ENCODE results near the gene CES2.

Gene CES2

GRCh38 chr16:66918803-66919568 lies 16.3 kb upstream of the CES2 start, which contains the start of gene CDH16:
TSS of gene CDH16 (minus strand) at chr16:66918885. CDS start at chr16:66918065, 820 bp downstream.
- DNase-seq (ENCODE audit: low spot score), result no peak

- no peak for DNase-seq (ENCODE audit: low spot score)
Observed at GRCh38 chr16:66919569-66920298, 15.6 kb upstream of the CES2 start.

DNA sequence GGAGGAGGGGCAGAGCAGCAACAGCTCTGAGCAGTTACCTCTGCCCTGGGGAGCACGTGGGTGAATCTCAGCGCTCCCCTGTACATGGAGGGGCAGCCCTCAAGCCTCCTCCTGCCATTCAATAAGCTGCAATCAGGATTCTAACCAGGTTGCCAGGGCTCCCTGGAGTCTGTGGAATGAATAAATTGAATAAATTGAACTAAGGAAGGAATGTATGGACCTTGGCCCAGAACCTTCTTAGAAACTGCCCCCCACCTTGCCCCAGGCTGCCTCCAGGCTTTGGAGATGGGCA lies 15.1 kb upstream of the CES2 start:
- DNase-seq (ENCODE audit: low spot score), result no peak

DNA sequence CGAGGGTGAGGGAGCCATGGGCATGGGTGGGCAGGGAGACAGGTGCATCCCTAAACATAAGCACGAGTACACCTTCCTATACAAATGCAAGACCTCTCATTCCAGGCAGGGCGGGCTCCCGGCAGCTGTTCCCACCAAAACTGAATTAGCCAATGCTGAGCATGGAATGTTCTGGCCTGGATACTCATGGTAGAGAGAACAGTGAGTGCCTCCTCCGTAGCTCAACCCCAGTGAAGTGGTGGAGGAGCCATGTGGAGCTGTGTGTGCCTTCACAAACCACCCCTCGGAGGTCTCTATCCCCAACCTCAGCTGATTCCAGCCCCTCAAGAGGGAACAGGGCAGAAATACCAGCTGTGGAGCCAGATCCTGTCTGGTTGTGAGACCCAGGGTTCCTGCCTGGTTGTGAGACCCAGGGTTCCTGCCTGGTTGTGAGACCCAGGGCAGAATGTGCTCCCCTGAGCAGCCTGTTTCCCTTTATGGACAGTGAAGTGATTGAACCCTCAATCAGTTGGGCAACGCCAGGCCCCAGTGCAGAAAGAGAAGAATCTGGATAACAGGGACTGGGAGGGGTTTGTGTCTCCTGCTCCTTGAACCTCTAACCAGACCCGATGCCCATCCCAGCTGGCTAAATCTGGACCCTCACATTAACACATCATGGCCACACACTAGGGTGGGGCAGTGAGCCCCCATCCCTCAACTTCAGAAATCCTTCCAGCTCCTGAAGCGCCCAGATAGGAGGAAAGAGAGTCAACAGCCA lies 14.2 kb upstream of the CES2 start:
- DNase-seq (ENCODE audit: low spot score), result no peak

- no peak for DNase-seq (ENCODE audit: low spot score)
Observed at GRCh38 chr16:66921729-66922450, 13.4 kb upstream of the CES2 start.

DNA sequence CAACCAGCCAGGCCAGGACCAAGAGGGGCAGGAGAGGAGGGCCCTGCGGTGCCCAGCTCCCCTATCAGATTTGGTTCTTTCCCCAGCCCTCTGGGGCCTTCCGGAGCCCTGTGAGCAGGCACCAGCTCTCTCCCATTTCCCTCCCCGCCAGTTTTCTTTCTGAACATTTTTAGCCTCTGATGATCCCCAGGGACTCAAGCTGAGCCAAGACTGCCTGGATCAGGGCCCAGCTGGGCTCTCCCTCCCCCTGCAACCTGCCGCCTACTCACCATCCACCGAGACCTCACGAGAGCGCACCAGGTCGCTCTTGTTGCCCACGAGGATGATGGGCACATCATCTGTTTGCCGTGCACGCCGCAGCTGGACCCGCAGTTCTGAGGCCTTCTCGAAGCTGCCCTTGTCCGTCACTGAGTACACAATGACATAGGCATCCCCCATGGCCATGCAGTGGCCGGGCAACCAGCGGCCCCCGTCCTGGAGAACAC lies 12.0 kb upstream of the CES2 start:
- DNase-seq (ENCODE audit: low spot score), result no peak

DNA sequence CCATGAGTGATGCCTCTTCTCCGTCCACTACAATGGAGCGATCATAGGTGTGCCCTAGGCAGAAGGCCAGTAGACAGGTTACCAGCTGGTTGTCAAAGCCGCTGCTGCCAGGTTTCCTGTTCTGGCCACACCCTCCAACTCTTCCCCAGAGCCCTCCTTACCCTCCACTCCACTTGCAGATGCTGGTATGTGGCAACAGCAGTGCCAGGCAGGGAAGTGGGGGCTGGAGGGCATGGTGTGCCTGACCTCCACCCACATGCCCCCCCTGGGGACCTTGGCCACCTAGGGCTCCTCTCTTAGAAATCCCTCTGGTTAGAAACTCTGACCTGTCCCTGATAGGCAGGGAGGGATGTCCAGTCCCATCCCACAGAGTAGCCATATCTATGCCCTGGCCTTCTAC lies 11.4 kb upstream of the CES2 start:
- no peak for DNase-seq (ENCODE audit: low spot score)

DNA sequence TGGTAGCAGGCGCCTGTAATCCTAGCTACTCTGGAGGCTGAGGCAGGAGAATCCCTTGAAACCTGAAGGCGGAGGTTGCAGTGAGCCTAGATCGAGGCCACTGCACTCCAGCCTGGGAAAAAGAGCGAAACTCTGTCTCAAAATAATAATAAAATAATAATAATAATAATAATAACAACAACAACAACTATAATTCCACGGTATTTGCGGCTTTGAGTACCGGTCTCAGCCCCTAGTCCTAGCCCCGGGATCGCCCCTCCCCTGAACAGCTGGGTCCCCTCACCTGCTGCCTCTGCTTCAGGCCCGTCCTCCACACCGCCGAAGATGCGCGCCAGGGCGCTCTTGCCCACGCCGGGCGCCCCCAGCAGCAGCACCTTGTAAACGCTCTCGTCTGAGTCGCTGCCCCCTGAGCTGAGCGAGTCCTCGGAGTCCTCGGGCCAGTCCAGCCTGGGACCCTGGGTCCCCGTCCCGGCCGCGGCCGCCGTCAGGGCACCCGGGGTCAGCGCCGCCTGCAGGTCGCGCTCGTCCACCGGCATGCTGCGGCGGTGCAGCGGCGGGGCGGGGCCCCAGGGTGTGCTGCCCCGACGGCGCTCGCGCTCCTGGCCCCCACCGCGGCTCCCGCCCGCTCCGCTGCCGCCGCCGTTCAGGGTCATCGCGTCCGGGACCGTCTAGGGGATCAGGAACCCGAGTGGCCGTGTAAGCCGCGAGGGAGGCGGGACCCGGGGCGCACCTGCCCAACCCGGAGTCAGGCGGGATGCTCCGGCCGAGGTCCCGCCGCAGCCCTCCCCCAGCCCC lies 10.6 kb upstream of the CES2 start:
- no peak for DNase-seq (ENCODE audit: low spot score)

DNA sequence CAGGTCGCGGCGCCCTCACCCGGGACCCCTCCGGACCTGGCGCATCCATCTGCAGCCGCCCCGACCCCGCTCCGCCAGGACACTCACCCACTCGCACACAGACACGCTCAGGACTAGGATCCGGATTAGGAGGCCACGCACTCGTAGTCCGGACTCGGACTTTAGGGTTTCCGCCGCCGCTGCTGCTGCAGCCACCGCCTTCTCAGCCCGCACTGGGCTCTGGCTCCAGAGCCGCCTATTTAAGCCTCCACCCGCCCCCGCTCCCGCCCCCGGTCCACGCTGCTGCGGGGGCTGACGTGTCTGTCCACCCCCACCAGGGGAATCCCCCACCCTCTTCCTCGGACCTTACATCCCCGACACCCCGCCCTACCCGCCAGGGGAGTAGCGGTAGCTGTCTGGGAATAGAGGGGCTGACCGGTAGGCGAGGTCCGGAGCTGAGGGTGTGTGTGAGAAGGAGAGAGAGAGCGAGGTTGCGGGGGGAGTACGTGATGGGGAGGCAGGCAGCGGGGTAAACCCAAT lies 9.9 kb upstream of the CES2 start, which contains the start of gene RRAD:
TSS of gene RRAD (minus strand) at position 214 of the 519 bp plus-strand sequence. CDS start 356 bp downstream, outside the sequence.
- DNase-seq (ENCODE audit: low spot score), result no peak

GRCh38 chr16:66926171-66926947 lies 9.0 kb upstream of the CES2 start:
- DNase-seq (ENCODE audit: low spot score), result no peak

DNA sequence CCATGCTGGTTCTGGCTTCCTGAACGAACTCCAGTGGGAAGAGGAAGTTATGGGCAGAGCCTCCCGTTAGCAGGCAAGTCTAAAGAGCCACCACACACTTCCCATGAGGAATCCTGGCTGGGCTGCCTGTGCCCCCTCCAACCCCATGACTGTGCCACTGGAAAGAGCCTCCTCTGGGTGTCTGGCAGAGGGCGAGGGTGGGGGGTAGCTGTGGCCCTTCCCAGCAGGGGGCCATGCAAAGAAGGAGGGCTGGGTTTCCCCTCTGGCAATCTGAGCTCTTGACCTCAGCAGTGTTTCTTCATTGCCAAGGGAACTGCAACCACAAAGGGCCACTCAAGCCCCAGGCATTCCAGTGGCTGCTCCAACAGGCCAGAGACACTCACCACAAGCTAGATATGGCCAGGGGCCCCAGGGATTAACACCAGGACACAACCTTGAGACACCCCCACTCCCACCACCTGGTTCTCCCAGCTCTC lies 8.3 kb upstream of the CES2 start:
- DNase-seq (ENCODE audit: low spot score), result no peak

DNA sequence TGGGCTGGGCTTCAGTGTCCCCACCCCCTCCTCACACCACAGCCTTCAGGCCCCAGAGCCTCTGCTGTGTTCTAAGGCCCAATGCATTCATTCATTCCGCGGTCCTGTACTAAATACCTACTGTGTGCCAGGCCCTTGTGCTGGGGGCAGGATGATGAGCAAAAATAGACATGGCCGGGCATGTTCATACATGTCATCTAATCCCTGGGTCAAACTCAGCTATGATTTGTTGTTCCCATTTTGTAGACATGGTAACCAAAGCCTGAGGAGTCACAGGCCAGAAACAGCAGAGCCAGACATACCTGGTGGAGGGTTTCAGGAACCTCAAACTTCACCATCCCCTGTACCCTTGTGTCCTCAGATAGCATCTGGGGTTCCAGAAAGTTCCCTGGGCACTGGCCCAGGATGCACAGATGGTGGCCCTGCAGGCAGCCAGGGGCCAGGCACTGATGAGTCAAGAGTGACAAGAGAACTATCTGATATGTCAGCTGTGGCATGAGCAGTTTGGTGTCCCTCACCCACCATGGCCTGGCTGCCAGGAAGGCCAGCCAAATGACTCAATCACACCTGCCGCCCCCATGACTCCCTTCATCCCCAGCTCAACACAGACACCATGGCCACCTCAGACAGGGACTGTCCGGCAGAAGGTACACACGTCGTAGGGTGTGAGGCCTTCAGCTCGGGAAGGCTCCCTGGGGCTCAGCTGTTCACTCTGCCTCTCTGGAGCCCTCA lies 7.2 kb upstream of the CES2 start:
- peak; percentile 65 for DNase-seq (ENCODE audit: low spot score)

- peak; percentile 57 for DNase-seq (ENCODE audit: low spot score)
Observed at GRCh38 chr16:66928702-66929388, 6.5 kb upstream of the CES2 start.

GRCh38 chr16:66930189-66930588 lies 5.1 kb upstream of the CES2 start:
- DNase-seq (ENCODE audit: low spot score), result peak; percentile 73

DNA sequence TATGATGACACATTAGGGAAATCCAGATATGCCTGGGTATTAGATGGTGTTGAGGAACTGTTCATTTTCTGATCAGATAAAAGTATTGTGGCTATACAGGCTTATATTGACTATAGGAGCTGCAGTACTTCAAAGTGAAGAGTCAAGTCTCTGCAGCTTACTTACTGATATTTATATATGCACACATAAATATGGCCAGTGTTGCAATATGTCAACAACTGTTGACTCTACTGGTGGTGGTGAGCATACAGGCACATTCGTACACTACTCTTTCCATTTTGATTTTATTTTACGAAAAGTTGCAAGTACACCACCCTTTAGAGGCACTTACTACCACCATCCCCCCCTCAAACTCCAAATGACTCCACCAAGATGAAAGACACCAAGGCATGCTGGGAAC lies 3.7 kb upstream of the CES2 start:
- DNase-seq (ENCODE audit: low spot score), result no peak

- no peak for DNase-seq (ENCODE audit: low spot score)
Observed at GRCh38 chr16:66932076-66932475, 3.2 kb upstream of the CES2 start.

DNA sequence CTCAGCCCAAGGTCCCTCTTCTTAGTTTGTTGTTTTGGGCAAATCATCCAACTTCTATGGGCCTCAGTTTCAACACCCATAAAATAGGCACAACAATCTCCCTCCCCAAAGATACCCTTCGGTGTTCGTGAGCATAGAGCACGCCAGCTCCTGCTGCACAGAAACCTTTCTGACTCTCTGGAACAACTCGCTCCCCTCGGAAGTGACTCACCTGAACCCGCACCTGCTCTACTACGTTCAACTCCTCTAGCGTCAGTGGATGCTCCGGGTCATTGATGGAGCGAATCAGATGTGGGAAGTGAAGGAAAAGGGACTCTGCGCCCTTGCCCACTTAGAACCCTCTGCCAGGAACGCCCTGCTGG lies 1.6 kb upstream of the CES2 start:
- DNase-seq (ENCODE audit: low spot score), result no peak

- peak; percentile 87 for DNase-seq (ENCODE audit: low spot score)
Observed at GRCh38 chr16:66934138-66934838, 1.0 kb upstream of the CES2 start, which contains the start of gene CIAO2B. TSS of gene CIAO2B (minus strand) at chr16:66934402. CDS start at chr16:66934364, 38 bp downstream.
